ENCODE data around the gene IQCH.
"Not testable (repeated sequence)": the region's sequence is repeated elsewhere in the genome, so short reads cannot be mapped to it uniquely, and the experiment has no call there.

The IQCH gene

DNA sequence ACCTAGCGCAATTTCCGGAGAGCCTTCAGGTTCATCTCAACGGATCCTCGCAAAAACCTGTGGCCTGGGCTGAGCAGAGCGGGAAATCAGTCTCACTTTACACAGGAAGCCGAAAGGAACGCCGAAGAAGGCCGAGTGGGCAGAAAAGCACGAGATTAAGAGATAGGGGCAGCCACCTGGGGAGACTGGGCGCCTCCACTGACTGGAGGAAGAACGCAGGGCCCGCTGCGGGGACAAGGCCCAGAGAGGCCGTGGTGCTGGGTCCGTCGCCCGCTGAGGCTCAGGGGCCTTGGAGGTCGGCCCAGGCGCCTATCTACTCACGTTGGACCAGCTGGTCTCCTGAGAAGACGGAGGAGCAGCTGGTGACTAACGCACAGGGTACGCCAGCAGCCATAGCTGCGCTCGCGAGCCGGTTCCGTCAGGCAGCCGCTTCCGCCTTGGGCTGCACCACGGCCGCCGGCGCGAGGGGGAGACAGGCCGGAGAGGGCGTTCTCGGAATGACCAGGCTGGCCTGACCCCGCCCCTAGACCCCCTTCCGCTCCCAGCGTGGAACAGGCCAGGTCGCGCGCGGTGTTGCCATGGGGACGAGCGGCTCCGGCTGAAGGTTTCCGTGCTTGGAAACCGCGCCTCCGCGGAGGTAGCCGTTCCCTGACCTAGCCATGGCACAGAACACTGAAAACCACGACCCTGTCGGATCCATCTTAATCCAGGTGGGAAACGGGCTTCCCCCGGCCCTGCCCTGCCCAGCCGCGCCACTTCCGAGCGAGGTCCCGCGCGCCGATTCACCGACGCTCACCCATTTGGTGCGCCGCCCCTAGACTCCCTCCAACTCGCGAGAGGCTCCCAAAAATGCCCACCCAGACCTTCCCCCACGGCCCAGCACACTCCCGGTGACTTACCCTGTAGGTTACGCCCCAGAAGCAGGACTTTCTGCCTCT is at the start of gene IQCH, which contains the start of gene AAGAB:
IQCH (plus strand) TSS at position 549 of the 938 bp plus-strand sequence; CDS start at position 660, 111 bp downstream.
AAGAB (minus strand) TSS at position 424 of the 938 bp plus-strand sequence; CDS start at position 394, 30 bp downstream.
- DNase-seq, result peak; percentile 97

DNA sequence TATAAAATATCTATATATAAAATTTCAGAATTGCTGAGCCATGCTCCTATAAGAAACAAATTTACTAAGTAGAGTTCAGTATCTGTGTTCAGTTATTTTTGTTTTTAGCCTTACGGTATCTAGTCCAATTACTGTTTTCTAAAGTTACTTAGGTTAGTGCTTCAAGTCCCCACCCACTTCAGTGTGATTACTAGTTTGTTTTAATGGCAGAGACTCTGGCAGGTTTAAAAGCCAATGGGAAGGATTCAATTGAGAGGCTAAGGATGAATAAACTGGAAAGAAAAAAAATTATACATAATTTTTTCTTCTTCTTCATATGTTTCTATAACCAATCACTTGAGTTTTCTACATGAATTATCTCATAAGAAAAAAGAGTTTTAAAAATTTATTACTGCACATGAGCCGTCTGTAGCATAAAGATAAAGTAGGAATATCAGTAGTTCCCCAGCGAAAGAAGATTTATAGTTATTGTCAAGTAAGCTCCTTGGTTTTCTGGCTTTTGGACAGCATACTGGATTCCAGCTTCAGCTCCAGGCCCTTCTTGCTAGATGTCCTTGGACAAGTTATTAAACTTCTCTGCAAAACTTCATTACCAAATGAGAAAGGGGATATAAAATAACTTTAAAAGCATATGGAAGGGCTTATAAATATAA is 46.9 kb upstream of the IQCH start:
- no peak for DNase-seq

DNA sequence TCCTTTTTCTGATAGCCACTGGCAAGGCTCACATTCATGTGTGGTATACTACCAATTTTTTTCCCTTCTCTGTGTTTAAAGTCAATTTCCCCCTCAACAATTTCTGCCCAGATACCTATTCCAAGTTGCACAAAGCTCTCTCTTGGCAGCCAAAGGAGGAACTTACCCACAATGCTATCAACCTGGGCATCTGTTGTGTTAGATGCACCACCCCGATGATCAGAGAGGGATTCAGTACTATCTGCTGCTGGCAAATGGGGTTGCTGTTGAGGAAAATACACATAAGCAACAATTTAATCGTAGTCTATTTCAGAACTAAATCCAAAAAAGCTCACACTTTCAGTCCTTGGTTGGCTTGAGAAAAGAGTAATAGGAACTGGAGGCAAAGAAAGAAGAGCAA is 46.2 kb upstream of the IQCH start:
- no peak for DNase-seq

DNA sequence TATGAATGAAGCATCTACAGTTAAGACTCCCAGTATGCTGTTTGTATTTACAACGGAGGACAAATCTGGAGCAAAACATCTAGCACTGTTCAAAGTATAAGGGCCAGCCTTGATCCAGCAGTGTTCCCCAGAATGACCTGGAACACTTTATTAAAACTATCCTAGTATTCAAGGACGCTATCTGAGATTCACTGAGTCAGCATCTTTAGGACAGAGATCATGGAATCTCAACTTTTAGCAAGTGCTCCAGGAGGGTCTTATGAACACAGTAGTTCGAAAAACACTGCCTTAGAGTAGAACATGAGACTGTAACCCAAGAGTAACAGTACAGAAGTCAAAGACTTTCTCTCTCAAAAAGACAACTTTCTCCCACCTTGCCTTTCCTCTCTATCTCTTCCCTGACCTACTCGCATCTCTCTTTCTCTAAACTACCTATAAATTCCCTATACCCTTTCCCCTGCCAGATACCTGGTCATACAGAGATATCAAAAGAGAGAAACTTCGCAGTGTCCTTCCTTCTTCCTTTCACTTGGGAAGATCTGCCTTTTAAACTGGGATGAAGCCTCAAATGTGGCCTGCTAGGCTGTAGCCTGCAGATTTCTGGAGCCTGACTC is 43.9 kb upstream of the IQCH start:
- no peak for DNase-seq

DNA sequence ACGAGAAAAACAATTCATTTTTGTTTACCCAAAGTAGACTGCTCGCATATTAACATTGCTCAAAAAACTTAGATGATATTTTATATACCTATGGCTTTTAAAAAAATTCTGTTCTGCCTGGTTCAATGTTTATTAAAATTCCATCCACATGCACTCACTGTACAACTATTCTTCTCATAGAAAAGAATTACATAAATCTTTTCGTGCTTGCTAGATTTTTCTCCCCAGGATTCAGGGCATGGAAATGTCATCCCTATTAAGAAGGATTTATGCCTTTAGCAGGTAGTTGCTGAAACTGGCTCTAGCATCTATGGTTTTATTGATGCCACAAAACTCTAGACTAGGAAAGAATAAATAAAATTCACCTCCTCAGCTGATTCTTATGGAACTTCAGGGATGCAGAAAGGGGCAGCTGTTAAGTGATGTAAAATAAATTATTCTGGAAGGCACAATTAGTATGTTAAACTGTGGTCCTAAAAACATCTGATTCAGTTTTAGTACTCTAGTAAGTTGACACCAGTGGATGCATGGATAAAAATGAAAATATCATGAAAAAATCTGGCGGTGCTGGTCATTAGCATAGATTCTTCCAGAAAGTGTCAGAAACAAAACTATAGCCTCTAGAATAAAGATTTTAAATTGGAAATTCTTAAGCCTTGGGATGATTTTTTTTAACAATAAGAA is 41.8 kb upstream of the IQCH start:
- DNase-seq, result no peak

DNA sequence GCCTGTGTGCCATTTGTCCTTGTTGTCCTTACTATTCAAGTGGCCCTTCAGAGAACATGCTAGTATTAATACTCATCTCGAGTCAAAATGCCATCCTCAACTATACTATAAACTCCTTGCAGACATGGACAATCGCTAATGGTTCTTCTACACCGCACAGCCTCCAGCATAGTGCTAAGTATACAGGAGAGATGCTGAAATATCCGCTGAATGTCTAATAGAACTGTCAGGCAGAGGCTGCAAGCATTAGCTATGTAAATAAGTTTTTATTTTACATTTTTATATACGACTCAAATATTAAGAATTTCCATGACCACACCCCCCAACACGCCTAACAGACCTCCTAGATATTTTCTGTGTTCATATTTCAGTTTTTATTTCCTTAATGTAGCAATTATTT is 39.5 kb upstream of the IQCH start:
- no peak for DNase-seq

DNA sequence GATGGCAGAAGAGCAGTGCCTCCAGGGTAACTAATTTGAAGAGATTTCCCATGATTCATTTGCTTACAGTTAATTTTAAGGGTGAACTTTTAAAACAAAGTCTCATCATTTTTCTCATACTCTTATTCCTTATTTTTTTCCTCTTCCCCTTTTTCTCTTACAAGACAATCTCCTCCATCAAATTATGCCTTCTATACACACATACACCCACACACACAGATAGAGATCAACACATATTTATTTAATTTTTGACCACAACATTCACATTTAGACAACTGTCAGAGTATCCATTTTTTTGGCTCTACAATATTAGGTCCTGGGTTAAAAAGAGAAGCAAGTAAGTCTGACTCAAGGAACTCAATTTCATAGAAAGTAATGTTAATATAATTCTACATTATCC is 37.7 kb upstream of the IQCH start:
- DNase-seq, result no peak

DNA sequence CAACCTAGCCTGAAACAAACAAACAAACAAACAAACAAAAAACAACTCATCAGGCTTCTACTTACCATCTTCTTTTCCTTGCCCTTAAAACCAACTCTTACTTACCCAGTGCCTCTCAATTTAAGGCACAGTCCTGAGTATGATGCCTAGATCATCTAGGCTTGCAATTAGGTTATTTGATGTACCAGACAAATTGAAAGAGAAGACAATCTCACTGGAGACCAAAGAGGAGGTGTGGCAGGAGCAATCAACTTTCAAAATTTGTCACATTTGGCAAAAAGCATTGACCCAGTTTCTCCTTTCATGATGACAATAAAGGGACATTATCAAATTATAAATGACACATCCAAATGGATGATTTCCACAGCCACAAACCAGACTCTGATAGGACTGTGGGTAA is 36.2 kb upstream of the IQCH start:
- DNase-seq, result no peak

DNA sequence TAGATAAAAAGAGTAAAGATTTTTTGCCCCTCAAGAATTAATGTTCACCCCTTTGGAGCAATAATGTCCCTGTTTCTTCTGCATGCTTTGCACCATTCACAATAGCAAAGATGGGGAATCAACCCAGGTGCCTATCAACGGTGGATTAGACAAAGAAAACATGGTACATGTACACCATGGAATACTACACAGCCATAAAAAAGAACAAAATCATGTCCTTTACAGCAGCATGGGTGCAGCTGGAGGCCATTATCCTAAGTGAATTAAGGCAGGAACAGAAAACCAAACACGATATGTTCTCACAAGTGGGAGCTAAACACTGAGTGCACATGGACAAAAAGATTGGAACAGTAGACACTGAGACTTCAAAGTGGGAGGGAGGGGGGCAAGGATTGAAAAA is 35.3 kb upstream of the IQCH start:
- DNase-seq, result no peak

DNA sequence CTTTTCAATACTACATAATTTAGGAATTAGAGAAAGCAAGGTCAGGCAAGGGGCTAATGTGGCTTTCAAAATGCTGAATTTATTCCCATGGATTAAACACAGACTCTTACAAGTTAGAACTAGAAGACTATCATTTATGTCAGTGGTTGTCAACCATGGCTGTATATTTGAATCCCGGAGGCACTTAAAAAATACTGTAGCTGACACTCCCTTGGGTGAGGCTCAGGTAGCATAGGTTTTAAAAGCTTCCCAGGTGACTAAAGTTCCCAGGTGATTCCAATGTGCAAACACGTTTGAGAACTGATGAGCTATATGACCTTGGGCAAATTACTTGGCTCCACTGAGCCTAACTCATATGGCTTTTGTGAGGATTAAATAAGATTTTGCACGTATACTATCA is 29.7 kb upstream of the IQCH start:
- no peak for DNase-seq

DNA sequence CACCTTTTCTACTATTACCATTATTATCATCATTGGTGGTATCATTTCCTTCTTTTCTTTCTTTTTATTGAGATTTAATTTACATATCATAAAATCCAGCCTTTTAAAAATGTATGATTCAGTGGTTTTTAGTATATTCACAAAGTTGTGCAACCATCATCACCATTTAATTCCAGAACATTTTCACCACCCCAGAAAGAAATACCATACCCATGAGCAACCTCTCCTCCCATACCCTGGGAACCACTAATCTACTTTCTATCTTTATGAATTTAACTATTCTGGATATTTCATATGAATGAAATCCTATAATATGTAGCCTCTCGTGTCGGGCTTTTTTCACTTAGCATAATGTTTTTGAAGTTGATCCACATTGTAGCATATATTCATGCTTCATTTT is 29.2 kb upstream of the IQCH start:
- DNase-seq, result no peak

DNA sequence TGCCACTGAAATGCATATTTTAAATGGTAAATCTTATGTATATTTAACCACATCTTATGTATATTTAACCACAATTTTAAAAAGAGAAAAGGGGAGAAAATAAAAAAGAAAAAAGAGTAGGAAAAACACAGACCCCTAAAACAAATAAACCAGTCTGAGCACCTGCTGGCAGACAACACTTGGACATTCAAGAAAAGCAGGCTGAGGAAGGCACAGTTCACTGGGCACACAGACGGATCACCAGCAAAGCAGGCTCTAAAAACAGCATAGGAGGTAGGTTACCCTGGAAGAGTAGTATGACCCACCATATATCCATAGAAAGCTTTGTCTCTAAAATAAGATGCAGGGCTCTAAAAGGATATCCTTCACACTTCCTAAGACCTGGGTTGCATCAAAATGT is 27.2 kb upstream of the IQCH start:
- DNase-seq, result no peak

DNA sequence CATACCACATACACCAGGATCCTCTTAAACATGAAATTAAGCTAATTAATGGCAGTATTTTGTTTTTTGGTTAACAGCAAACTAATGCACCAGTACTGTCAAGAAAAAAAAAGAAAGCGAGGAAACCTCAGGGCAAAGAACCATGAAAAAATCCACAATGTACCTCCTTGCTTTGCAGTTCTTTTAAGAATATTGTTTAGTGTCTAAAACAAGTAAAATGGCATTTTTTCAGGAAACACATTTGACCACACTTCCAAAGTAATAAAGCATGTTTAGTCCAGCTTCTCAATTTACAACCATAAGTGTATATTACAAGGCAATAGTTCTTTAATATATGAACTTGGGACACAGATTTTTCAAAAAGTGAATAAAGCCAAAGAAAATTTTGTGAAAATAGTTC is 26.7 kb upstream of the IQCH start:
- no peak for DNase-seq

DNA sequence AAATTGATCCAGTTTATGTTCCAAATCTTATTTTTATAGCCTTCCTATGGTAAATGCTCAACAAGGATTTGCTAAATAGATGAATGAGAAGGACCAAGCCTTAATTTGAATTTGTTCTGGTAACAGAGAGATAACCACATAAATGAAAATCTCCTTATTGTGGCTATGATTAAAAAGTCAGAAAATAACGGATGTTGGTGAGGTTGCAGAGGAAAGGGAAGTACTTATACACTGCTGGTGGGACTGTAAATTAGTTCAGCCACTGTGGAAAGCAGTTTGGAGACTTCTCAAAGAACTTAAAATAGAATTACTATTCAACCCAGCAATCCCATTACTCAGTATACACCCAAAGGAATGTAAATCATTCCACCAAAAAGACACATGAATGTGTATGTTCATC is 26.3 kb upstream of the IQCH start:
- no peak for DNase-seq

DNA sequence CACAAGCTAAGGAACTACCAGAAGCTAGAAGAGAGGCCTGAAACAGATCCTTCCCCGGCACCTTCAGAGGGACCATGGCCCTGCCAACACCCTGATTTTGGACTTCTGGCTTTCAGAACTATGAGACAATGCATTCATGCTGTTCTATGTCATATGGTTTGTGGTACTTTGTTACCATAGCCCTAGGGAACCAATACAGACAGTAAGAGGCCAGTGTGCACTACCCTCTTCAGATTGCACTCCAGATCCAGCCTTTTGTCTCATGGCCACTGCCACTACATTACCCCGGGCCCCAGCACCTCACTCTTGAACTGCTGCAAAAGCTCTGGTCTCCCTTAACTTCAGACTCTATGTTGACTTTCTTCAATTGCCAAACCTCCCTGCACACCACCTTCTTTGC is 24.1 kb upstream of the IQCH start:
- DNase-seq, result no peak

DNA sequence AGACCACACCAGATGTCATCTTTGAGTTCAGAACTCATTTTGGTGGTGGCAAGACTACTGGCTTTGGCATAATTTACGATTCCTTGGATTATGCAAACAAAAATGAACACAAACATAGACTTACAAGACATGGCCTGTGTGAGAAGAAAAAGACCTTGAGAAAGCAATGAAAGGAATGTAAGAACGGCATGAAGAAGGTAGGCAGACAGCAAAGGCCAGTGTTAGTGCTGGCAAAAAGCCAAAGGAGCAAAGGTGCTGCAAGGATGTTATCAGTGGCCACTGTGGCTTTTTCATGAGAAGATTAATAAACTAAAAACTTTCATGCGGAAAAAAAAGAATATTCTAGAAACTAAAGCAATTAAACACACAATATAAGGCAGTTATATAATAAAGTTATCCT is 22.0 kb upstream of the IQCH start:
- no peak for DNase-seq

DNA sequence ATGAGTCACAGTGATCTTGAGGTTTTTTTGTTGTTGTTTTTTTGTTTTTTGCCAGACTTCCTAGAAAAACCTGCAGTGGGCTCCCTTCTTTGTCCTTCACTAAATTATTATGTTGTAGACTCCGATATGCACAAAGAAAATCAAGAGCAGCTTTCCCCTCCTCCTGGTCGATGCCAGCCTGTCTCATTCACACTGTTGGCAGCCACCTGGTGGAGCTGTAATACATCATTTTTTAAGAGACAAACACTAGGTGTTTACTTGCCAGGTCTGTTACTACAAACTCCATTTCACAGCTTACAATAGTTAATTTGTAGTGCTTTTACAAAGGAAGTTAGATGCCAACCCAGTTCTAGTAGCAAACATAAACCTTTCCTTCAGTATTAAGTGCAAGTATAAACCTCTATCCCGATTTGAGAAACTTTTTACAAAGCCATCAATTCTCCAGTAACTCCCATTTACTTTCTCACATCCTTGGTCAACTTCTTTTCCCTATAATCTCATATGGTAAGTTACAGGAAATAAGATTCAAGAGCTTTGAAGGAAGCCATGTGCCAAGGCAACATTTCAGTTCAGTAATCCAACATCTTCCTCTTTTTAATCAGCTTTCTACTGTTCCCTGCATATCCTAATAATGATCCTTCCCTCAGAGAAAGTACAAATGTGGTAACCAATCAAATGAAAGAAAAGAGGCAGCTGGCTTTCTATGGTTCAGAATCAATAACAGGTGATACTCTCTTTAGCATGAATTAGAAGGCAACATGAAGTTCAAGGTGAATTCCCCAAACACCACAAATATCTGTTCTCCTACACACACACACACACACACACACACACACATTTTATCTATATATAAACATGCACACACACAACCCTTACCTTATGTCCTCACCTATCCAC is 14.1 kb upstream of the IQCH start:
- no peak for DNase-seq

DNA sequence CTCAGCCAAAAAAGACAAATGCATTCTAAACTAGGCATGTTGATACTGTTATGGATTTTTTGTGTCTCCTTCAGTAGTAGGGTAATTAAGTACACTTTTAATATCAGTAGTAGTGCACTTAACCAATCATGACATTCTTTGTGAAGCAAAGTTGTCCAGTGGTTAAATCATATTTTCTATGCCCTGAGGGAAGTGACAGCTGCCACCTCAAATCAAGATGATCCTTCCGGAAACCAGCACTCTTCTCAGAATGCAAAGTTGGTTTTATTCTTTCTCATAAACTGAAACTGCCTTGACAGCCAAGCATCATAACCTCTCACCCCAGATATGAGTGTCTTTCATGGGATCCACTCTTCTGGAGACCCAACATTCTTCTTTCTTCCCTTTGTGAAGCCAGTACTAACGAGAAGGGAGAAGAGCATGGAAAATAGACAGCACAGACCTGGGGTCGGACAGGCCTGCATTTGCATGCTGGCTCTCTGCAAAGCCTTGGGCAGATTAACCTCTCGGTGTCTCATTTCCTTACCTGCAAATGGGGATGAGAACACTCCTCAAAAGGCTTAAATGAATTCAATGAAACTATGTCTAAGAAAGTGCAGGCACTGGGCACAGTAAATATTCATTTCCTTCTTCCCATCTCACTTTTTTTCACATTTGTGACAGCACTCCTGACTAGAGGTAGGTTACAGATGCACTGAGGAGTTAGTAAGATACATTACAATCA is 13.3 kb upstream of the IQCH start:
- no peak for DNase-seq

DNA sequence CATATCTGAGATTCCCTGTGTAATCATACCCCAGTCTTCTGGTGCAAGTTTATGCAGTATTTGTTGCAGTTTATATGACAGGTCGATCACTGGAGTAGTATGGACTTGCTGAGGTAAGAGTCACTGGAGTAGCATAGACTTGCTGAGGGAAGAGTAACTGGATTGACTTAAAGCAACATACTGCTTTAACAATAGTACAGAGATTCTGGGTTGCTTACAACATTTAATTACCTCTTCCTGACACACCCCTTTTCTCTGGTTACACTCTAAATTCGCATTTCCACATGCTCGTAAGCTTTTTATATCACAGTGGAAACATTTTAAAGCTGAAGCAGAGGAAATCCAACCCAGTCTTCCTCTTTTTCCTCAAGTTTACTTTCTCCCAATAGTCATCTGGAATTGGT is 11.9 kb upstream of the IQCH start:
- no peak for DNase-seq

DNA sequence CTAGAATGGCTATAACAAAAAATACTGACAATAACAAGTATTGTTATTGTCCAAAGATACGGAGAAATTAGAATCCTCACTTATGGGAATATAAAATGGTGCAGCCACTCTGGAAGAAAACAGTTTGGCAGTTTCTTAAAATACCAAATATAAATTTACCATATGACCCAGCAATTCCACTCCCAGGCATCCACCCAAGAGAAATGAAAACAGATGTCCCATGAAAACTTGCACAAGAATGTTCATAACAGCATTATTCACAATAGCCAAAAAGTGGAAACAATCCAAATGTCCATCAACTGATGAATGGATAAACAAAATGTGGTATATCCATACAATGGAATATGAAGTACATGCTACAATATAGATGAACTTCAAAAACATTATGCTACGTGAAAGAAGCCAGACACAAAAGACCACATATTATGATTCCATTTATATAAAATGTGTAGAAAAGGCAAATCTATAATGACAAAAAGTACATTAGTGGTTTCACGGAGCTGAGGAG is 9.6 kb upstream of the IQCH start:
- DNase-seq, result no peak

DNA sequence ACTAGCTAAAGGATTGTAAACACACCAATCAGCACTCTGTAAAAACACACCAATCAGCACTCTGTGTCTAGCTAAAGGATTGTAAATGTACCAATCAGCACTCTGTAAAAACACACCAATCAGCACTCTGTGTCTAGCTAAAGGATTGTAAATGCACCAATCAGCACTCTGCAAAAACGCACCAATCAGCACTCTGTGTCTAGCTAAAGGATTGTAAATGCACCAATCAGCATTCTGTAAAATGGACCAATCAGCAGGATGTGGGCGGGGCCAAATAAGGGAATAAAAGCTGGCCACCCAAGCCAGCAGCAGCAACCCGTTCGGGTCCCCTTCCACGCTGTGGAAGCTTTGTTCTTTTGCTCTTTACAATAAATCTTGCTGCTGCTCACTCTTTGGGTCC is 8.0 kb upstream of the IQCH start:
- DNase-seq, result not testable (repeated sequence)

Measured in T1000 (cell line).